Measurements from ENCODE around the gene F11R. TPM values are rescaled to one million over a fixed set of nuclear protein-coding genes. Genes with fewer than 3 reads are reported as not detected.

The F11R gene
- polyA plus RNA-seq, 3 donors from 2014 or later, result 11.5 to 53.2 (median 27.7) TPM

DNA sequence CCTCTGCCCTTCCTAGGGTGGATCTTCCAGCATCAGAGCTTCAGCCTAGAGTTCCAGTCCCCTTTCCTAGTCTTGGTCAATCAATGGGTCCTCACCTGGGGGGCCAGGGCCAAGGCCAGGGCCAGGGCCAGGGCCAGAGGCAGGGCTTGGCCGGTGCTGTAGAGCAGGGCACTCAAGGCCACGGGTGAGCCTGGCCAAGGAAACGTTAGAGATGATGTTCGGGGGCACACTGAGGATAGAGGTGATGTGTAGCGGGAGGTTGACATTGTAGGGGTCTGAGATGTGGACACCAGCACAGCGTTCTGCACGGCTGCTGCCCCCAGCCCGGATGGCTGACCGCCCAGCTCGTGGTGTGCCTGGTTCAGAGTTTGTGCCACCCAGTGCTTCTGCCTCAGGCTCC, 30.3 kb upstream of the F11R start:
- Mint-ChIP-seq H3K4me3 (no peak overlapping the region), H3K27me3 (ENCODE audit: low read depth in 3 of 3) (peaks cover 2 to 8% (median 4%) of the 10 kb centered on the region in 3 donors), H3K27ac (peak overlapping the region in 3 of 6 donors; percentile 3 to 78 (median 39)), H3K36me3 (peaks cover 24 to 52% (median 26%) of the 10 kb centered on the region in 3 donors), H3K4me1 (peaks cover 40 to 47% of the 10 kb centered on the region in 2 donors), H3K9me3 (no peaks in the 10 kb centered on the region)
- no peak for DNase-seq

DNA sequence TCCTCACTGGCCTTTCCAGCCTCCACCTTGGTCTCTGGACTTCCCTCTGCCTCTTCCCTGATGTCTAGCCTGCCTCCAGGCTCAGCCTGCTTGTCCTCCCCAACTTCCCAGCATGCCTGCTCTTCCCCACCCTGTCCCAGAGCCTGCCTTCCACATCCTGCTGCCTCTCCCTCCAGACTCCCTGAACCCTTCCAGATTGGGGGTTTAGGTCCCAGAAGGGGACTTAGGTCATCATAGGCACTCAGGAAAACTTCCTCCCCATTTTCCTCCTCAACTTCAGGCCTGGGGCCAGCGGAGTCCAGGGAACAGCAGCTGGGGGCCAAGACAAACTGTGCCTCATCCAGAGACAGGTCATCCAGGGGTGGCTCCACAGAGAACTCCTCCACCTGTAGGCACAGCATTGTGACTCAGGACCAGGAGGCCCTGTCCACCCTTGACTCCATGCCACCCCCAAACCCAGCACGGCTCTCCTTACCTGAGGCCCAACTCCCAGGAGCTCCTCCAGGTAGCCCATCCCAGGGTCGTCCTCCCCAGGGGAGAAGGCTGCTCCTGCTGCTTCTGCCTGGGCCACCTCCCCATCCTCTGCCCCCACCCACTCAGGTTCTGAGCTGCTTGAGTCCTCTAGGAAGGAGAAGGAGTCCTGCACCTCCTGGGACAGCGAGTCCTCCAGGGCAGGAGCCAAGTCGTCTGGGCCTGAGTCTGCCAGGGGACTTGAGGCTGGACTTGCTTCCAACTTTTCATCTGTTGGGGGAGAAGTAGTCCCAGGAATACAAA, 28.2 kb upstream of the F11R start:
- H3K4me3 Mint-ChIP-seq, result no peak overlapping the region
- H3K4me1 Mint-ChIP-seq, result peaks cover 48 to 58% of the 10 kb centered on the region in 2 donors
- H3K36me3 Mint-ChIP-seq, result peaks cover 20 to 49% (median 21%) of the 10 kb centered on the region in 3 donors
- peaks cover 7 to 16% (median 10%) of the 10 kb centered on the region in 3 donors for H3K27me3 Mint-ChIP-seq (ENCODE audit: low read depth in 3 of 3)
- peak overlapping the region; percentile 73 to 88 (median 86) for H3K27ac Mint-ChIP-seq
- DNase-seq, result no peak
- no peaks in the 10 kb centered on the region for H3K9me3 Mint-ChIP-seq

DNA sequence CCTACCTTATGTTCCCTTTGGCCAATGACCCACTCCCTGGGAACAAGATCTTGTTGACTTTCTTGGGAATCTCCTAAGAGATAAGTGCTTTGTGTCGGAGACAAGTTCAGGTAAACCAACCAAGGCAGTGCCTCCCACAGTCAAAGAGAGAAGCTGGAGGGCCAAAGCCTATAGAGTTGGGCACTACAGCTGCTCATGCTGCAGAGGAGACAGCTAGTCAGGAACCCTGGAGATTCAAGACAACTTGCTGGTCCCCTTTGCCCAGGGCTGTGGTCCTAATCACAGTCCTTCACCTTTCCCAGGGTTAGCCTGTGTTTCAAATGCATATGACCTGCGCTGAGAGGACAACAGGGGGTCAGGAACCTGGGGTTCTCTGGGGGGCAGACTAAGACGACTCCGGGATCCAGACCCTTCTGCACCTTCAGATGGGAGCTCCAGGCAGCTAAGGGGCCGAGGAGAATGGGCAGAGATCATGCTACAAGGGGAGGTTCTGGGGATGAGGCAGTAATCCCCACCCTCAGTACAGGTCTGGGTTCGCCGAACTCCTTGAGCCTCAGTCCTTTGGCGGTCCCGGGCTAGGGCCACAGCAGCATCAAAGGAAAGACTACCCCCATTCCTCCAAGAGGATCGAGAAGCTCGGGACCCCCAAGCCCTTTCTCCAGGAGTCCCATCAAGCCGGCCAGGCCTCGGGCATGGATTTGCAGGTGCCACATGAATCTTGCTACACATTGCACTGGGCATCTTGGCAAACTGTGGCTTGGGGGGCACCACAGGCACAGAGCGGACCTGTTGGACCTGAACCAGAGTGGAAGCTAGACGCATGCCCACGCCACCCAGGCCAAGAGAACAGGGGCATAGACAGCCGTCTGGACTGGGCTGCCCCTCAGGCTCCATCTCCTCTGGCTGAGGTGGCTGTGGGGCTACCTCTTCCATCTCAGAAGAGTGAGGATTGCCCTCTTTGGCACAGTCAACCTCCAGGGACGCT, 26.8 kb upstream of the F11R start:
- Mint-ChIP-seq H3K36me3 (peaks cover 14 to 44% (median 19%) of the 10 kb centered on the region in 3 donors), H3K4me1 (peaks cover 50 to 59% of the 10 kb centered on the region in 2 donors), H3K27me3 (ENCODE audit: low read depth in 3 of 3) (peaks cover 5 to 16% (median 10%) of the 10 kb centered on the region in 3 donors), H3K4me3 (peak overlapping the region in 4 of 5 donors; percentile 10 to 92 (median 24)), H3K27ac (peak overlapping the region; percentile 98 to 99 (median 98)), H3K9me3 (no peaks in the 10 kb centered on the region)
- DNase-seq, result no peak

DNA sequence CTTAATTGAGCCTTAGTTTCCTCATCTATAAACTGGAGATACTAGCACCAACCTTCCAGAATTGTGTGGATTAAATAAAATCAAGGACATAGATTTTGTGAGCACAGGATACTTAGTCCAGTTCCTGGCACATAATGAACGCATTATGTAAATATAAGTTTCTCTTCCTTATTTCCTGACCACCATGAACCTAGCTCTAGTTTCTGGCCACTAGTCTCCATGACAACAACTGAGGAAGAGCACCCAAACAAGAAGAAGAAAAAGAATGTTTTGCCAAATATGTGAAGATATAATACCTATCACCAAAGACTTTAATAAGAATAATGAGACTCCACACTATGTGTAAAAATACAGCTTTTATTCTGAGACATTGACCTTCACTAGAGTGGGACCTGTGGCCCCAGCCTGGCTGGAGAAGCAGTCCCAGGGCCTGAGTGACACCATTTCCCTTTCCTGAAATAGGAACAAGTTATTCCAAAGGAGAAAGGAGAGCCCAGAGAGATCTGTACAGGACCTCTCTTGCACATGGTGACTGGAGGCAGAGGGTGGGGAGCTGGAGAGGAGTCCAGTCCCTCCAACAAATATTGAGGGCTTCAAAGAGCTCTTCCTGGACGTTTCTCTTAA, 25.8 kb upstream of the F11R start:
- Mint-ChIP-seq H3K27me3 (ENCODE audit: low read depth in 3 of 3) (peaks cover 5 to 16% (median 10%) of the 10 kb centered on the region in 3 donors), H3K4me3 (peak overlapping the region; percentile 89 to 97 (median 92)), H3K4me1 (peaks cover 45 to 58% of the 10 kb centered on the region in 2 donors), H3K36me3 (peaks cover 10 to 43% (median 14%) of the 10 kb centered on the region in 3 donors), H3K9me3 (no peaks in the 10 kb centered on the region), H3K27ac (peak overlapping the region; percentile 98 to 99 (median 98))
- no peak for DNase-seq

DNA sequence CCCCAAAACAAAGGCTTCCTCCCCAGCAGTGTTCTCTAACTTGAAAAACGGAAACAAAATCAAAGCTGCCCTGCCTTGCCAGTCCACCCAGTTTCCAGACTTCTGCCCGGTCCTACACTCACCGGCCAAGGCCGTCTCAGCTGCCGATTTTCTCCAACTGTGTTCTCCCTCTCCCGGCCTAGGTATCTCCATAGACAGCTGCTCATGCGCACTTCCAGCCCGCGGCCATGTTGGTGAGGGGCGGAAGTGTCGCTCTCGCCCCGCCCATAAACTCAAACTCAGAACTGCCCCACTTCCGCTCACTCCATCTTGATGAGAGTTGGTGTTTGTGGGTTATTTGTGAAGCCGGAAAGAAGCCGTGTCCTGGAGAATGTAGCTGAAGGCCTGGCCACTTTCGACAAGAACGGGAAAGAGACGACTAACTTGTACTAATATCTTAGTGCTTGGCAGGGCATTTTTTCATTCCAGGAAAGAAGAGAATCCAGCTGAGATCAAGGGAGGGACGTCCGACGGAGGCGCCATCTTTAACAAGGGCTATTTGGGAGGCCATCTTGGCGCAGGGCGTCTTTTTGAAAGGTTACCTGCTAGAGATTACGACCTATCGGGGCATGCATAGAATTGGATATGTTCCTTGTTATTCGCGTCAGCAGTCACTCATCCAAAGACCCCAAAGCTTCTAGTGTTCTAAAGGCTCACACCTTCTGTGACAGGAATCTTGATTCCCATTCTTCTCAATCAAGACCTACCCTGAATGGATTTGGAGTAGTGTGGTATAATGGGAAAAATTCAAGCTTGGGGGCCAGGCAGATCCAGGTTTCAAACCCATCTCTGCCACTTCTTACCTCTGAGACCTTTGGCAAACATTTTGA, 25.0 kb upstream of the F11R start, which contains the start of gene USF1:
TSS of gene USF1 (minus strand) at position 242 of the 869 bp plus-strand sequence. CDS start 2,702 bp downstream, outside the sequence.
- H3K4me3 Mint-ChIP-seq, result peak within 1 kb of the TSS; percentile 89 to 97 (median 92)
- peaks cover 50 to 59% of the 10 kb centered on the region in 2 donors for H3K4me1 Mint-ChIP-seq
- peak; percentile 94 to 95 (median 94) for DNase-seq
- no peaks in the 10 kb centered on the region for H3K9me3 Mint-ChIP-seq
- peak within 1 kb of the TSS; percentile 98 to 99 (median 98) for H3K27ac Mint-ChIP-seq
- H3K36me3 Mint-ChIP-seq, result peaks cover 10 to 39% (median 13%) of the 10 kb centered on the region in 3 donors
- peaks cover 5 to 16% (median 10%) of the 10 kb centered on the region in 3 donors for H3K27me3 Mint-ChIP-seq (ENCODE audit: low read depth in 3 of 3)

DNA sequence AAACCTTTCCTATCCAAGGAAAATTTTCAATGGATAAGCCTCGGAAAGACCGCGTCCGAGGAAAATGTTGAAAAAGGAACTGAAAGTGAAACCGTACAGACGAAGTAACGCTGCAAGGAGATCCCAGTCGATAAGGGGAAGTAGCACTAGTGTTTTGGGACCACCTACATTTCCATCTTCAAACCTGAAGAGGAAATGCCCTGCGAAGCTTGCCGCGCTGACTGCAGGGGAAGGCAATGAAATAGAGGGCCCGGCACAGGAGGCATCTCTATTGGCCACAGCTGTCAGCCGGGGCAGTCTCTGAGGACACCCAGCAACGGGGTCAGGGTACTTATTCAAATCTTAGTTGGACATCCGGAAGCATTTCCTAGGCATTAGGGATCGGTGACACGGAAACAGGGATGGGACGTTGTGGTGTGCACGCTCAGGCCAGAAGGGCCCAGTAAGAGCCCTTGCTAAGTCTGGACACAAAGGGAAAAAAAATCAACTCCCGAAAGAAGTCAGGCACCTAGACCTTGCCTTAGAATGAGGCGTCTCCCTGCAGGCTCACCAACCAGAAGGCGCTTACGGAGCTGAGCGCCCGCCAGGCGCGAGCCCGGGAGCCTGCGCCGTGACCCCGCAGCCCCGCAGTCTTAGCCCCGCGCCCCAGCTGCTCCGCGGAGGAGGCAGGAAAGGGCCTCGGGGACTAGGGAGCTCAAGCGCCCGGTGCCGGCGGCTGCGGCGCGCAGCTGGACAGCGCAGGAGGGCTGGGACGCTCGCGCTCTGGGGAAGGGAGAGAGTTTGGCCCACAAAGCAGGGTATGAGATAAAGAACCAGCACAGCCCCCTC, 24.2 kb upstream of the F11R start:
- H3K9me3 Mint-ChIP-seq, result no peaks in the 10 kb centered on the region
- peaks cover 5 to 16% (median 10%) of the 10 kb centered on the region in 3 donors for H3K27me3 Mint-ChIP-seq (ENCODE audit: low read depth in 3 of 3)
- H3K36me3 Mint-ChIP-seq, result peaks cover 10 to 39% (median 15%) of the 10 kb centered on the region in 3 donors
- H3K27ac Mint-ChIP-seq, result peak overlapping the region; percentile 98 to 99 (median 98)
- peak; percentile 69 to 72 (median 69) for DNase-seq
- peaks cover 50 to 60% of the 10 kb centered on the region in 2 donors for H3K4me1 Mint-ChIP-seq
- H3K4me3 Mint-ChIP-seq, result peak overlapping the region; percentile 89 to 97 (median 92)

DNA sequence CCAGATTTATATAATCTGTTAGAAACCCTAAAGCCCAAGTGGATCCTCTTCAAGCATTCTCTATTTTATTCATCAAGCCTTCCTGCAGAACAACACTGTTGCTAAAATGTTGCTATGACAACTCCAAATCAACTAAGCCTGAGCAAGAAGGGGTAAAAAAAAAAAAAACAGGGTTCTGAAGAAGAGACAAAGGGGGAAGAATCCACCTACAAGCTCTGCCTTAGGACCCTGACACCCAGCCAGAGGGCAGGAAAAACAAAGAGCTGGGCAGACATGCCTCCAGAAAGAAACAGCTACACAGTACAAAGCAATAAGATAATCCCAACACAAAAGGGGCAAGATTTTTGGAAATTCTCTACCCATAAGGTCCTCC, 23.6 kb upstream of the F11R start:
- H3K9me3 Mint-ChIP-seq, result no peaks in the 10 kb centered on the region
- H3K27me3 Mint-ChIP-seq (ENCODE audit: low read depth in 3 of 3), result peaks cover 5 to 16% (median 10%) of the 10 kb centered on the region in 3 donors
- peaks cover 54 to 66% of the 10 kb centered on the region in 2 donors for H3K4me1 Mint-ChIP-seq
- H3K4me3 Mint-ChIP-seq, result peak overlapping the region; percentile 89 to 97 (median 92)
- peak overlapping the region; percentile 96 to 99 (median 98) for H3K27ac Mint-ChIP-seq
- H3K36me3 Mint-ChIP-seq, result peaks cover 10 to 40% (median 21%) of the 10 kb centered on the region in 3 donors
- DNase-seq, result no peak

DNA sequence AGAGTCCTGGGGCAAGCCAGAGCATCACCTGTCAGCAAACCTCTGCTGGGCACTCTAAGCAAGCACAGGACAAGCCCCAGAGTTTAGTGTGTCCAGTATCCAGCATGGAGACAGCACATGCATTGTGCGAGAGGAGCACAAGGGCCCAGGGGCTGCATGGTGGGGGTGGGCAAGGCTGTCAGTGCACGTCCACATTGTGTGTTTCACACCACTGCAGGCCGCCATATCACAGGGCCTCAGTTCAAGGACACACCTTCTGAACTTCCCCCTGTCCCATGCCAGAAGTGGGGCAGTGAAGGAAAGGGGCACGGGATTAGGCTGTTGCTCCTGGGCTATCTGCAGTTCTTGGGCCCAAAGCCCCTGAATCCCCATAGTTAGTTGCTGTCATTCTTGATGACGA, 18.6 kb upstream of the F11R start:
- DNase-seq, result no peak
- Mint-ChIP-seq H3K27me3 (ENCODE audit: low read depth in 3 of 3) (peaks cover 3 to 6% (median 5%) of the 10 kb centered on the region in 3 donors), H3K9me3 (no peaks in the 10 kb centered on the region), H3K27ac (peak overlapping the region; percentile 74 to 95 (median 86)), H3K4me3 (peak overlapping the region; percentile 81 to 94 (median 91)), H3K4me1 (peaks cover 49 to 51% of the 10 kb centered on the region in 2 donors), H3K36me3 (peaks cover 3 to 25% (median 15%) of the 10 kb centered on the region in 3 donors)

DNA sequence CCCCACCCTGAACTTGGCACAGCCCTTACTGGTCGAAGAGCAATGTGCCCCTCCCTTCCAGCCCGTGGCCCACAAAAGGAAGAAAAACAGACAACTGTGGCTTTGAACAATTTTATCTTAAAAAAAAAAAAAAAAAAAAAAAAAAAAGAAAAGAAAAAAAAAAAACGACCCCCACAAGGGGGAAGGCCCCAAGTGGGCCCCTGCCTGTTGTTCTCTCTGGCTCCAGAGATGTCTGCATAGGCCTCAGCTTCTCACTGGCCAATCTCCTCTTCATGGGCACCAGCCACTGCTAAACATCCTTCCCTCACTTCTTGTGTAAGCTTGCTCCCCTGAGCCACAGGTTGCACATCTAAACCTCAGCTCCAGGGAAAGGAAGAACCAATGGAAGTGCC, 18.2 kb upstream of the F11R start:
- Mint-ChIP-seq H3K4me1 (peaks cover 45 to 47% of the 10 kb centered on the region in 2 donors), H3K9me3 (no peaks in the 10 kb centered on the region), H3K36me3 (peaks cover 3 to 25% (median 15%) of the 10 kb centered on the region in 3 donors), H3K4me3 (peak overlapping the region; percentile 91 to 94 (median 92)), H3K27ac (peak overlapping the region; percentile 85 to 97 (median 96)), H3K27me3 (ENCODE audit: low read depth in 3 of 3) (peaks cover 3 to 6% (median 5%) of the 10 kb centered on the region in 3 donors)
- DNase-seq, result no peak

DNA sequence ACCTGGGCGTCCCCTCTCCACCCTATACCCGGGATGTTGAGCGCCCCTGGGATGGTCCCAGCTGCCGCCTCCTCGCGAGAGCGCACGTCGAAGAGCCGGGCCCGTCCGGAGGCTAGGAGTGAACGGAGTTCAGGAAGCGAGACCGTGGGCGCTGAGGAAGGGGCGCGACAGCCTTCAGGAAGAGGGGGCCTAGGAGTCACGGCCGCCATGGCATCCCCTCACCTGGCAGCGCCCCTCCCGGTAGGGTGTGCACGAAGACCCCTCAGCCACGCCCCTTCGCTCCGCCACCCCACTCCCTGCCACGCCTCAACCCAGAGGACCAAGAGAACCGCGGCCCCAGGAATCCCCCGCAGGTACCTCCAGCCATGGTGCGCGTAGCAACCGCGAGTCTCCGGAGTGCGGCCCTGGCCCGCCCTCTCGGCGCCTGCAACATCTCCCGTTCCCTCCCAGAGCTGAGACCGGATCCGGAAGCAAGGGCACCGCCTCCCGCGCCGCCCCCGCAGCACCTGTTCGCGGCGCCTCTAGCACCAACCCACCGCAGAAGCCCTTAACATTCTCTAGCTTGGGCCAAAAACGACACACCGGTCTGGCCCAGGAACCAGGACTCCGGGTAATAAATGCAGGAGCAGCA, 17.7 kb upstream of the F11R start, which contains the start of gene TSTD1:
TSS of gene TSTD1 (minus strand) at position 442 of the 631 bp plus-strand sequence. CDS start at position 367, 75 bp downstream.
- Mint-ChIP-seq H3K27me3 (ENCODE audit: low read depth in 3 of 3) (peaks cover 3 to 6% (median 5%) of the 10 kb centered on the region in 3 donors), H3K4me3 (peak within 1 kb of the TSS; percentile 91 to 94 (median 92)), H3K36me3 (peaks cover 3 to 25% (median 15%) of the 10 kb centered on the region in 3 donors), H3K27ac (peak within 1 kb of the TSS; percentile 85 to 97 (median 96)), H3K4me1 (peaks cover 42 to 45% of the 10 kb centered on the region in 2 donors), H3K9me3 (no peaks in the 10 kb centered on the region)
- DNase-seq, result peak; percentile 84 to 85 (median 84)
